GM19468 (cell line): ENCODE data around the gene FOXR1.

Source experiments
- ATAC-seq: cut with Tn5 transposase; IDR thresholded peaks from one replicate; pipeline ENCODE4 v1.9.1; 2021; ENCODE audit warnings: mild to moderate bottlenecking, moderate library complexity, moderate number of reproducible peaks; ENCODE audit not compliant: unreplicated experiment; ENCODE audit errors: extremely low read depth

The FOXR1 gene, protein sequence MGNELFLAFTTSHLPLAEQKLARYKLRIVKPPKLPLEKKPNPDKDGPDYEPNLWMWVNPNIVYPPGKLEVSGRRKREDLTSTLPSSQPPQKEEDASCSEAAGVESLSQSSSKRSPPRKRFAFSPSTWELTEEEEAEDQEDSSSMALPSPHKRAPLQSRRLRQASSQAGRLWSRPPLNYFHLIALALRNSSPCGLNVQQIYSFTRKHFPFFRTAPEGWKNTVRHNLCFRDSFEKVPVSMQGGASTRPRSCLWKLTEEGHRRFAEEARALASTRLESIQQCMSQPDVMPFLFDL

DNA sequence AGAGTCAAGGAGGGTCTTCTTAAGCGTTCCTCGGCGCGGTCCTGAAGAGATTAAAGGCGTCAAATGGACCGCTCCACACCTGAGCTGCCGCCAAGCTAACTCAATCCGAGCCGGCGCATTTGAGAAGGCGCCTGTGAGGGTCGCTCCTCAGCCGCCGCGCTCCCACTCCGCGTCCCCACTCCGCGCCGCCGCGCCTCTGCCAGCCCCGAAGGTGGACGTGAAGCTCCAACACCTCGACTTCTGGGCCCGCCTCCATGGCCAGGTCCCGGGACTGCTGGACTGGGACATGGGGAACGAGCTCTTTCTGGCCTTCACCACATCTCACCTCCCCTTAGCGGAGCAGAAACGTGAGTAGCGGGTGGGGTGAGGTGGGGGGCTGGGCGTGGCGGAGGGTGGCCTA lies at the start of gene FOXR1:
TSS of gene FOXR1 (plus strand) at position 116 of the 400 bp plus-strand sequence. CDS start at position 287, 171 bp downstream.
- no peak for ATAC-seq

DNA sequence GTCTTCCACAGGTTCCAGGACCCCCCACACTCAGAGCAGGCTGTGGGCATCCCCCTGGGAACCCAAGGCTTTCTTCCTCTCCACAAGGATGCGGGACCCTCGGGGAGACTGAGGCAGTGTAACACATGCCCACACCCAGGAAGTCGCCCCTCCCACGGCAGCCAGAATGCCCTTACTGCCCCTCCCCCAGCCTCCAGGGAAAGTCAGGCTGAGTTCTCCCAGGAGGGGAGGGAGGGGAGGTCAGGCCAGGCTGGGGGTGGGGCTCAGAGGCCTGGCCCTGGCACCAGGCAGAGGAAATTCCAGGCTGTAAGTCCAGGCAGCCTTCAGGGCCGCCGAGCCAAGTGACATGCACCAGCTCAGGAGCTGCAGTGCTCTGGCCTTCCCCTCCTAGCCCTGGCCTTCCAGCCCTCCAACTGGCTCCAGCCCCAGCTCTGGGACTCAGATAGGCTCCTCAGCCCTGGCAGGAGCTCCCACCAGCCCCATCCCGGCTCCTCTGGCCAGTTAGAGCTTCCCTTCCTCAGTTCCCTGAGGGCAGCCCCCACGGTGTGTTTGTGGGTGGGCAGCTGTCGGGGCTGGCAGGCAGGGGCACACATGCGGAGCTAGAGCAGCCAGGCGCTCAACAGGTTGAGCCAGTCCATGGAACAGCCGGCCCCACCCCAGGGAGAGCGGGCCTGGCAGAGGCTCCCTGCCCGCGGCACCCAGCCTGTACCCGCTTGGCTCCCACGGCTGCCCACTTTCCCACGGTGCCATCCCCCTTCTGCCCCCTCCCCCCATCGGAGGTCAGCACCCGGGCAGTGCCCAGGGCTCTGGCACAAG lies 49.4 kb upstream of the FOXR1 start:
- no peak for ATAC-seq

DNA sequence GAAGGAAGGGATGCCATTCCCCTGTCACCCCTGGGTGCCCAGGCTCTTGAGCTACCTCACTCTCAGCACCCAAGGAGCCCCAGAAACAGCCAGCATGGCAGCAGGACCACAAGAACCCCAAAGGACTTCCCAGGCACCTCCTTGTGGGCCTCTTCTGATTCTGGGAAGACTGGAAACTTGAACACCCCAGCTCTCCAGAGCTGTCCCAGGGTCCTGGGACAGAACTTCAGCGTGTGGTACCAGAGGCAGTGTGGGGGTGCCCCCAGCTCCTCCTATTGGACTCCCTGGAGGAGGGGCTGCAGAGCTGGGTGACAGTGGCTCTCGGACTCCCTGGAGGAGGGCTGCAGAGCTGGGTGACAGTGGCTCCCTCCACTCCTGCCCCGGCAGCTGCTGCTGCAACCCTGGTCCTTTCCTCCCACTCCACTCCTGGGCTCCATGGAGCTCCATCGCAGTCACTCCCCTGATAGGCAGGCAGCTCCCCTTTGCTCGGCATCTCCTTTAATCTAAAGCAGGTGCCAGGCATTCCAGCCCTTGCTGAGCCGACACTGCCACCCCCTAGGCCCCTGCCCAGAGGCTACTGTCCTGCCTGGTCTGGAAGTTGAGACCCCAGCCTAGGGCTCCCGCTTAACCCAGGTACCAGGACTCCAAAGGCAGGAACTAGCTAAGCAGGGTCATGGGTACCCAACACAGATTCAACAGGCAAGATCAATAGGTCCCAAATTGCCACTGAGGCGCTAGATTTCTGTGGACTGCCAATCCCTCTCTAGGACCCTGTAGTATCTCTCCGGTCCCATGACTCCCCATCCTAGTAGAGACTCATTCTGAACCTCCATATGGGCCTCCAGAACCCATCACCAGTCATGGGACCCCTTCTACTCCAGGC lies 48.6 kb upstream of the FOXR1 start:
- ATAC-seq, result no peak

DNA sequence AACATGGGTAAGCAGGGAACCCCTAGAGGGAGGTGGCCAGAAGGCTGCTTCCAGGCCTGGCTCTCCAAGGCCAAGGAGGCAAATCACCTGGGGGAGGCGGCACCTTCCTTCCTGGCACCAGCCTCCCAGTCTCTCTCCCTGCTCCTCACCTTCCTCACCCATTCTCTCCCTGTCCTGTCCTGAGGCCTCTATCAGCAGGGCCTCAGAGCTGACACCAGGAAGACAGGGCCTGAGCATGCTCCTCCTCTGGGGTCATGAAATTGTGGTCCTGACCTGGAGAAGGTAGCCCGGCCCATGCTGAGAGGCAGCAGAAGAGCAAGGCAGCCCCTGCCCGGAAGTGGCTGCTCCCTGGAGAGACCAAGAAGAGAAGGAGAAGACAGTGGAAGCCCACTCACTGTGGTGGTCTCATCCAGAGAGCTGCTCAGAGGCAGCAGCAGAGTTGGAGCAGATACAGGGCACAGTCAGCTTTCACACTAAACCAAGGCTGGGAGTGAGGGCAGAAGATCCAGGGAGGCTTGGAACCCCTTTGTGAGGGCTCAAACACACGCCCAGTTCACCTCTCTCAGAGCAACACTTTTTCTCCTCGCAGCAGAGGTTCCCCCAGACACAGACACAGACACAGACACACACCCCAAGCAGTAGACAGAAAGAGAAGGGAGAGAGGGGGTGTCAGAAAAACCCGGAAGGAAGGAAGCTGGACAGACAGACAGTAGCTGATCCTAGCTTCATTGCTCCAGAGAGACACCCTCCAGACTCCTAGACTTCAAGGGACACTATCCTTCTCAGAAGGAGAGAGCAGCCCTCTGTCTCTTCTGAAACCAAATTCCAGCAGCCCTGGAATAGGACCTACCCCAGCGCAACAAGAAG lies 47.6 kb upstream of the FOXR1 start:
- no peak for ATAC-seq

DNA sequence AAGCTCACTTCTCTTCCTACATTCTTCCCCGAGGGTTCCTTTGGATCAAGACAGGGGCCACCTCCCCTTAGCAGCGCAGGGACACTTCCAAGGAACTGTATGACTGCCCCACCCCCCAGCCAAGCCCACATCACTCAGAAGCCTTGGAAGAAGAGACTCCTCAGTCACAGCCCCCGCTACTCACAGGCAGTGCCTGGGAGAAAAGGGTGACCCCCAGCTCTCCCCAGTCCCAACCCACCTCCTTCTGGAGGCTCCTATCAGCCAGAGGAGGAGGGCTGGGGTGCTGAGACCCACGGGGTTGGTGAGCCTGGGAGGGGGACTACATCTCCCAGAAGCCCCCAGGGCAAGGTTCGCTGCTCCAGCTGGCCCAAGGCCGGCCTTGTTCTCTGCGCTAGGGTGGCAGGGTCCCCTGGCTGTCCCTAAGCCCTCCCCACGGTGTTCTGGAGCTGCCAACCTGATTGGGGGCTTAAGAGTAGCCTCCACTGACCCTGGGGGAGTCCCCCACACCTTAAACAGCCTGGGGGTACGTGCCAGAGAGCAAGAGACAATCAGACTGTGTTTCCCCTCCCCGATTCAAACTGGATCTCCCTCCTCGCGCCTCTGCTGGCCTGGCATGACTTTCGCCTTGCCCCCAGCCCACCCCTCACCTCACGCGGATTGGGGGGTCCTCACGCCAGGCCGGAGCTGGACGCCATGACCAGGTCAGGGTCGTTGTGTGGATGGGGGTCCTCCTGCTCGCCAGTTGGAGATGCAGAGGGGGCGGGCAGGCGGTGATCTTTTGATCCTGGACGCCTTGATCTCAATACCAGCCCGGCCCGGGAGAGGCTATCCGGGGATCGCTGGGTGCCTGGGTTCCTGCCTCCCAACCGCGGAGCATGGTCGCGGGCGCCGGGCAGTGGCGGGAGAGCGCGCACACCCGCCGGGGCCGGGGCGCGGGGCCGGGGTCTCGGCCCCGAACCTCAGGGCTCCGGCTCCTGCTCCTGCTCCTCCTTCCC lies 46.7 kb upstream of the FOXR1 start:
- no peak for ATAC-seq

DNA sequence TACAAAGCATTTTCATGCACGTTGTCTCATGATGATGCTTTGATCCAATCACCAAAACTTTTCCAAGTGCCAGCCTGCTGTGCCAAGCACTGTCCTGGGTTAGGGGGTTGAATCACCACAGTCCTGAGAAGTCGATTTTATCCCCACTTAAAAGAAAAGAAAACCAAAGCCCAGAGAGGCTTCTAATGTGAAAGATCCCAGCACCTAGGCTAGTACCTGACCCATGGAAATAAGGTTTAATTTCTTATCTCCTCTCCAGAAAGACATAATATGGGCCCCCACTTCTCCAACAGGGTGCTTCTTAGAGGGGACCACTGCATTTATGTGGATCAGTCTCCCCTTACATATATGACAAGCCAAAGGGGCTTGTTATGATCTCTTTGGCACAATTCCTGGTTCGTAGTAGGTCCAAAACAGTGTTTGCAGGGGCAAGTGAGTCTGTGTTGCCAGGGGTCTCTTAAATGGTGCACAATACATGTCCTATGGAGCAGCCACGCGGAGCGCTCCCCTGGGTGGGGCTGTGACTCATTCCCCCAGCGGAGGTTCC lies 43.9 kb upstream of the FOXR1 start:
- no peak for ATAC-seq

DNA sequence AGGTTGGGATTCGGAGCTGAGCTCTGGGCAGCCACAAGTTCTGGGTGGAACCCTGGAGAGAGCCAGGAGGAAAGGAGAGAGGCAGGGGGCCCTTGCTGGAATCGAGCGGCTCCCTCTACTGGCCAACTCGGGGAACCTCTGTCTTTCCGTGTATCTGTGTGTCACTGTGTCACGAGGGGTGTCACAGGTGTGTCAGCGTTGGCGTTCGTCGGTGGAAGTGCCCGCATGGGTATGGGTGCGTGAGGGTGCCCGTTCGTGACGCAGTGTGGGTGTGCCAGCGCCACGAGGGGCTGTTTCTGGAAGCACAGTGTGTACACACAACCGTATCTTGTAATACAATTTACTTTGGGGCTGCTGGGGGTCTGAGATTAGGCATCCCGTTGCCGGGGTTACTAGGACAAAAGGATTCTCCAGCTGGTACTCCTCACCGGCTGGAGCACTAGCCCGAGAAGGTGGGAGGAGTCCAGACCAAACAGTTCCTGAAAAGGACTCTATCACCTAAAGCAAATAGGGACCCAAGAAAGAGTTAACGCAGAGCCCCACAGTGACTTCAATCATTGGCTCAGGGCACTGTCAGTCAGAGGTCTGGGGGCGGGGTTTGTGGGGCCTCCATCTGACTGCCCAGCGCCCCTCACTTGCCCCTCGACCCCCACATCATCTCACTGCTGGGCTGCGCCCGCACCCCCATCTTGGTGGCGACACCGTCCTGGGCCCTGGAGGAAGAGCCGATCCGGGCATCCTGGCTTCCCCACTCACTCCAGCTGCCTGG lies 43.3 kb upstream of the FOXR1 start:
- no peak for ATAC-seq

DNA sequence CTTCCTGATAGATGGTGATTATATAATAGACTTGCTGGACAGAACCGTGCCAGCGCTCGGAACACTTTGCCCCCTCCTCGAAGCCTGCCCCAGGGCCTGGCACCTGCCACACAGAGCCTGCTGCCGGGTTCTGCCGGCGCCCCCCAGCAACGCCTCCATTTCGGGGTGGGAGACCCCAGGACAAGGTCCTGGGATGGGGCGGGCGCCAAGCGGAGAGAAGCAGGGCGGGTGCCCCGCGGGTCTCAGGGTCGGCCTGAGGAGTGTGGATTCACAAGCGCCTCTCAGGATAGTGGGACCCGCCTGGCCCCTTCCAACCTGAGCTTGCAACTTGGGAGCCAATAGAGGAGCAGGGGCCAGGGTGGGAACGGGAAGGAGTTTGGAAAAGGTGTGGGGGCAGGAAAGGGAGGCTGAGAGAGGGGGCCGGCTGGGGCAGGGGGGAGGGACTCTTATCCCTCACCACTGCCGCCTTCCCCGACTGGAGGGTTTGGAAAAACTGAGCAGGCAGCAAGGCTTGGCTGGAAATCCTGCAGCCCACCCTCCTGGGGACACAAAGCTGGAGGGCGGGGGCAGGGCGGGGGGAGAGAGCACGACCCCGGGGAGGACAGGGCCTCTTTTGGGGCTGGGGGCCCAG lies 42.6 kb upstream of the FOXR1 start:
- no peak for ATAC-seq

DNA sequence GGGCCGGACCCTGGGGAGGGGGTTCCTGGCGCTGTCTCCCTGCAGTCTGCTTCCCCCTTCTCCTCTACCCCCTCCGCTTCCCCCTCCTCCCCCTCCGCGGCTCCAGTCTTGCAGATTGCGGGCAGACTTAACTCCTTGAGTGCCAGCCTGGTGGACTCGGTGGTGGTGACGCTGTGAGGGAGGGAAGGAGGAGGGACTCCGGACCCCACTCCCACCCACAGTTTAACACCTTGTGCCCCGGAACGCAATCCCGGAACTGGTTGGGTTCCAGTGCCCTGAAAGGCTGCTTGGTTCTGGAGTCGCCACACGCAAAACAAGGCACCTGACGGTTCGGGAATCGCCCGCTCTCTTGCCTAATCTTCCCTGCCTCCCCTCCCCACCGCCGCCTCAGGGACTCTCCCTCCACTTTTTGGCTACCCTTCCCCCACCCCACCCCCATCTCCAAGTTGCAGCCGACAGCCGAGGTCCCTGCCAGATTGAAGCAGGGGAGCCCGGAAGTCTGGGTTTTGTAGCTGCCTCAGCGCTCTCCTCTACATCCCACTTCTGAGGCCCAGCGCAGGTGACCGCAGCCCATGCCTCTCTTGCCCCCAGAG lies 42.0 kb upstream of the FOXR1 start:
- ATAC-seq, result no peak

DNA sequence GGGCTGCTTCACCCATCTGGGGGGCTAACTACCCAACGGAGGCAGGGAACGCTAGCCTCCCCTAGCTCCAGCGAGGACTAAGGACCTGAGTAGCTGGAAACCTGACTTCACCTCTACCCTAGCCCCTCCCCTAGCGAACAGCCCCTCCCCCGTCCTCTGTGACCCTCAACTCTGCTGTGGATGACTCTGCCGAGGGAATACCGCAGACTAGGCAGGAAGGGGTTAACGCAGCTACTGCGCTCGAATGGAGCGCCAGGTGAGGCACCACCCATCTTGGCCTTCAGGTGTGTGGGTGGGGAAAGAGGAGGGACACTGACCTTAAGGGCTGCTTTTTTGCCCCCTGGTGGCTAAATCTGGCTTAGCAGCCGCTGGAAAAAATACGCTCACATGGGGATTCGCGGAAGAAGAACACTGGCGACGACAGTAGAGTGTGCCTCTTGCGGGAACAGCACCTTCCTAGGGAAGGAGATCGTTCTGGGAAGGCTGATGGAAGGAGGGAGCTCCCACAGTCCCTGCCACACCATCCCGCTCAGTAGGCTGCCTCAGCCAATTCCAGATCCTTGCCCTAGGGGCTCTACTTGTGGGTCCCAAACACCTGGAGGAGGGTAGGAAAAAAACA lies 41.4 kb upstream of the FOXR1 start:
- no peak for ATAC-seq

DNA sequence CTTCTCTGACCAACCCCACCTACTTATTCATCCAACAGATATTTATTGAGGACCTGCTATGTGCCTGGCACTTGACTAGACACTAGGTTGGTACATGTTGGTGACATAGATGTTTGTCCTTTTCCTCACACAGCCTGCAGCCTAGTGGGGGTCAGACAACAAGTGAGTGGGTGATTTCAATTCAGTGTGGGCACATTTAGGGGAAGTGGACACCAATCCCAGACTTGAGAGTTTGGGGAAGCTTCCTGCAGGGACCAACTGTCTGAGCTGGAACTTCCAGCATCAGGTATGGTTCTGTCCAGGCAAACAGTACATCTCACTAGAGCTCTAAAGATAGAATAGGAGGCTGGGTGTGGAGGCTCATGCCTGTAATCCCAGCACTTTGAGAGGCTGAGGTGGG lies 40.0 kb upstream of the FOXR1 start:
- no peak for ATAC-seq

DNA sequence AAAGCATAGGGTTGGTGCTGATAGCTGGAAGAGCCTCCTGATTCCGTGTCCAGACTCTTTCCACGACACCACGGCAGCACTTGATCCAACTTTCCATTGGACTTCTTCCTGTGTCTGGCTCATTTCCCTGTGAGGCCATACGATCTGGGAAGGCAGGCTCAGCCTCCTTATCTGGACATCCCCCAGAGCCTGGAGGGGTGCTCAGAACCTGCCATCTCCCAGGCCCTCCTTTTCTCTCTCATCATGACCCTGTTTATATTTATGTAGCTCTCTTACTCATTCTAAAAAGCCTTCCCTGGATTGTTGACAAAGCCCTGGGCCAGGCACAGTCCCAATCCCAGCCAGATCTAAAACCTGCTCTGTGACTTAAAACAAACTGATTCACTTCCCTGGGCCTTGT lies 38.1 kb upstream of the FOXR1 start:
- no peak for ATAC-seq

DNA sequence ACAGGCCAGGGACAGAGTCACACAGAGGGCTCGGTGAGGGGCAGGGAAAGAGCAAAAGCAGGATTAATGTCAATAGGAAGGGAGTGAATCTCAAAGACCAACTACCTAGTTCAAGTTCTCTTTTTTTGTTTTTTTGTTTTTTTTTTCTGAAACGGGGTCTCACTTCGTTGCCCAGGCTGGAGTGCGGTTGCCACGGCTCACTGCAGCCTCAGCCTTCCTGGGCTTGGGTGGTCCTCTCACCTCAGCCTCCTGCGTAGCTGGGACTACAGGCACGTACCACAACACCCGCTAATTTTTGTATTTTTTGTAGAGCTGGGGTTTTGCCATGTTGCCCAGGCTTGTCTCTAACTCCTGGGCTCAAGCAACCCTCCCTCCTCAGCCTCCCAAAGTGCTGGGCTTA lies 36.2 kb upstream of the FOXR1 start:
- no peak for ATAC-seq

DNA sequence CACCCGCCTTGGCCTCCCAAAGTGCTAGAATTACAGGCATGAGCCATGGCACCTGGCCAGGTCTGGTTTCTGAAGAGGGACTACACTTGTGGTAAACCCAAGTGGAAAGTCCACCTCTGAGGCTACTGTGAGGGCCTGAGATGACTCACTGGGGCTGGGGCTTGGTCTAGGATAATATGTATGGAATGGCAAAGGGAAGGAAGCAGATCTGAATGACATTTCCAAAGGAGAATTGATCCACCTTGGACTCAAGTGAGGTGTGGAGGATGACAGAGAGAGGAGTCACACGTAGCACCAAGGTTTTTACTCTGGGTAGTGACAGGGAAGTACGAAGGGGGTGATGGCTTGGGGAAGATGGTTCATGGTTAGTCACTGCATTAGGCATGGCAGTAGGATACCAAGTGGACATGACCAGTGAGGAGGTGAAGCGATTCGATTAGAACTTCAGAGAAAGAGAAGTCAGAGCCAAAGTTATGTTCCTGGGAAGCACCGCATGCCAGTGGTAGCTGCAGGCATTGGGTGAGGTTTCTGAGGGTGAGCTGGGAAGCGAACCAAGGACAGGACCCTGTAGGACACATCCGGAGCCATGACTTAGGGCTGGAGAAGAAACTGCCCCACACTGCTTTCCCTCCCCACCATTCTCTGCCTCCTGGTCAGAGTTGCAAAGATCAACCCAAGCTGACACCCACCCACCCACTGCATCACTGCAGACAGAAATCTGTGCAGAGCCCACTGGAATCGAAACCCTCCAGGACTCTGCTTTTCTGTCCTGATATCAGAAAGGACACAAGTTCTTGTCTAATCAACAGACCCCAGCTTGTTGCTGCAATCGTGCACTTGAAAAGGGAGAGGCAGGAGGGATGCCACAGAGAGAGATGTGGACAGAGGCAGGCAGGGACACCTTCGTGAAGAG lies 32.8 kb upstream of the FOXR1 start:
- ATAC-seq, result no peak

DNA sequence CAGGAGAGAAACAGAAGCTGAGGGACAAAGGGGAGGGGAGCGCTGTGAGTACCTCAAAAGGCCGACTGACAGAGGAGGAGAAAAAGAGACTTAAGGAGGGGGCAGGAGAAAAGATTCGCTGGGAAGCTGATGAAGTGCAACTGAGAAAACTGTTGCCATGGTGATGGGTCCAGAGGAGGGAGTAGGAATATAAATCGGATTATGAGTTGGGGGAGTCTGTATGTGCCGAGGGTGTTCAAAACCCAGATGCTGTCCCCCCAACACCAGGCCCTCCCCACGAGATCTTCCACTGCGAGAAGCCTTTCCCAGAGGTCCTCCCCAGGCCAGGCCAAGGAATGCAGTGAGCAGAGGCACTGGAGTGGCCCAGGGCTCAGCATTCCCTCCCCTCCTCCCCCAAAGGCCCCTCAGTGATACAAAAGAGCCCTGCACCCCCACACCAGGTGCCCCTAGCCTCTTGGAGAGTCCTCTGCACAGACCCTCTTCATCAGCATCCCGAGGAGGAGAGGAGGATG lies 32.1 kb upstream of the FOXR1 start:
- ATAC-seq, result no peak
